NCI-H345 treated with DMSO at 0.1 percent for 48 hours (cell line): ENCODE results near the gene AKR1C1.
"Not testable (repeated sequence)": the region's sequence is repeated elsewhere in the genome, so short reads cannot be mapped to it uniquely, and the experiment has no call there.

ENCODE experiments used
- DNase-seq: peaks from one replicate; lab custom pipeline; 2025; ENCODE audit not compliant: unreplicated experiment; lab: John Stamatoyannopoulos, UW

AKR1C1 gene

DNA sequence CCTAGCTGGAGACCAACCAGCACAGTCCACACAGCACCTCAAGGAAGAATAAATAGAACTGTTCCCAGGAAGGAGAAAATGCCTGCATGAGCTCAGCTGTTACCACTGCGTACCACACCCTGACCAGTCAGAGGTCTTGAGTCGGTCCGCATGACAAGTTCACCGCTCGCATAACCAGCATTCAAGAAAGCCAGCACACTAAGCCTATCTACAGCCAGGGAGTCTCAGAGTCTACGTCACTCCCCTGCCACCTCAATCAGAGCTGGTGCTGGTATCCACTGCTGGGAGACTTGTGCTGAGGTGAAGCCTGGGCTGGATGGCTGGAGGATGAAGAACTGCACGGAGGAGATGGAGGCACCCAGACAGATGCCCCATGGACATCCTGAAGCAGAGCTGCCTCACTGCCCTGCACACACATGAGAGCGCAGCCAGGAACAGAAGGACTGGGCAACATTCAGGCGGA, 19.6 kb downstream of the AKR1C1 start:
- DNase-seq = no peak

DNA sequence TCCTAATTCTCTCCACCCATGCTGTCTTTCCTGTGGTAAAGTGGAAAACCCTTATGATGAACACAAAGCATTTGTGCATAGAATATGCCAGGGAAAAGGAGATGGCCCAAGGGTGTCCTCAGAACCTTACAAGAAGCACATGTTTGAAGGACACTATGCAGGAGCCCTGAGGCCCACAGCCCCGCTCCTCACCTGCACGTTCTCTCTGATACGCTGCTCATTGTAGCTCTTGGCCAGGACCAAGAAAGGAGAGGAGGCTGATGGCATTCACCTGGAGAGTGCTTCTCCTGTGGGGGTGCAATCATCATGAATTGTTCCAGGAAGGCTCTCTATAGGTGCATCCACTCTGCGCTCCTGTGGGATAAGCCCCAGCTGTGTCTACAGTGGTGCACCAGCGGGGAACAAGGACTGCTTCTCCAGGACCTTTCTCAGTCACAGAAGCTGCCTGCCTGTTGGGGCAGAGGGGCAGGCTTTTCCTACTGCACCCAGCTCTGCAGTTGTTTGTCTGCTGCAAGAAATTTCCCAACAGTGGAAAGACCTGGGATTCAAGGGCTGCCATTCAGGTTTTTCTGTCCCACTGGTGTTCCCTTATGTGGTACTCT, 20.5 kb downstream of the AKR1C1 start:
- no peak for DNase-seq

DNA sequence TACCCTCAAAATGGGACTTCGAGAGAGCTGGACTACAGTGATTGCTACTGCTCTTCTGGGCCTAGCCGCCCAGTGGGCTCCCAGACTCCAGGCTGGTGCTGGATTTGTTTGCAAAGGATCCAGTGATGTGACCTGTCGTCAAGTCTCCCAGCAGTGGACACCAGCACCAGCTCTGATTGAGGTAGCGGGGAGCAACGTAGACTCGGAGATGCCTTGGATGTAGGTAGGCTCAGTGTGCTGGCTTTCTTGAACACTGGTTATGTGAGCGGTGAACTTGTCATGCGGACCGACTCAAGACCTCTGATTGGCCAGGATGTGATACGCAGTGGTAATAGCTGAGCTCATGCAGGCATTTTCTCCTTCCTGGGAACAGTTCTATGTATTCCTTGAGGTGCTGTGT, 21.0 kb downstream of the AKR1C1 start:
- DNase-seq = no peak

DNA sequence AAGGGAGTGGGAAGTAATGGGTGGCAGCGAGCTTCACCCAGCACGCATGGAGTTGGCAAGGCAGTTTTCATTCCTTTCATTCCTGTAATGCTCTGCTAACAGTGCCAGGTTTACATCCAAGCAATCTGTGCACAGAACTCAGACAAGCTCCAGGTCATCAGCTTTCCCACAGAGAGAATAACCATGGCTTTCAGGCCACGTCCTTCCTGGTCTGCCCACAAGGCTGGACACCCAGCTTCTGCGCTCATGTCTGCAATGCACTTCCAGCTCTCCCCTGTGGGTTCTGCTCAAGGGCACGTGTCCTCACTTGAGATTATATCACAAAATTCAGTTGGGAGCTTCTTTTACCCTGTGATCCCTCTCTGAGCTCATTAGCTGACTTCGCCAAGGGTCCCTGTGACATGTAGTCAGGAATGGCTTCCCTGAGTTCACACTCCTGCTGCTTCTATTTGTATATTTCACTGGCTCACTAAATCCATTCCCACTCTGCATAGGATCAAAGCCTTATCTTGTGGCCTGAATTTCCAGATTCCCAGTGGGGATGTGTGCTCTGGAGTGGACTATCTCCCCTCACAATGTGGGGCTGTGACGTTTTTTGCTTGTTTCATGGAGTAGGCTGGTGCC, 21.9 kb downstream of the AKR1C1 start:
- DNase-seq = no peak

DNA sequence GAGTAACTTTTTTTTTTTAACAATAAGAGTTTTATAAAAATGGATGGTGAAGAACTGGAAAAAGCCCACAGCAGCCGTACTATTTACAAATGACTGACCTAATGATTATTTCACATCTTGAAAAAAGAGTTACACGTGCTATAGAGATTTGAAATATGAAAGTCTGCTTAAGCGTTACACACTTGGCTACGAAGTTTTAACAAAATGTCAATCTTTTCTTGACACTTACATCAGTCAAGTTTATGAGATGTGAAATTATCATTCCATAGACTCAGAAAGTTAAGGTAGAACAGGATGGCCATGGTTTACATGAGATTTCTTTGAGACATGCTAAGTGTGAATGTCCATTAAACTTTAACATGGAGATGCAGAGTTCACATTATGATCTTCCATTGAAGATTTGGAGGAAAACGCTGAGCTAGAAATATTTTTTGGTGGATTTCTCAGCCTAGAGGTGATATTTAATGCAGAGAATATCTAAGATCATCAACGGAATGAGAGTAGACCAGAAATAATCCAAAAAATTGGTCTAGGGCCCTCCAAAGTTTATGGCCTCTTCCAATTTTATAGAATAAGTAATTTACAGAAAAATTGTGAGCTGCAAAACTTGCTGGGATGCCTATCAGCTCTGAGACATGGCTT, 24.9 kb downstream of the AKR1C1 start:
- DNase-seq = not testable (repeated sequence)

DNA sequence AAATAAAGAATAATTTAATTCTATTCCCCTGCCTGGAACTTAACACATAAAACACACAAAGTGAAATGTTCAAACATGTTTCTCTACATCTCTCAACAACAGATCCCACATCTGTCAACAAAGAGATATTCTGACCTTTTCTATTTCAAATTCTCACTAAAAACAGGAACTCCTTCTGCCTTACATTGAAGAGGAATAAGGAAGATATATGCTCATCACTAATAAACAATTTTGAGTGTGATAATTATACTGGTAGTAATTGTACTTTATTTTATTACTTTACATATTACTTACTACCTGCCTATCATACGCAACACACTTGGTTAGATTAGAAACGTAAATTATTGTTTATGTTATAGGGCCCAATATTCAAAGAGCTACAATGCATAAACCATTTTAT, 27.0 kb downstream of the AKR1C1 start:
- DNase-seq = no peak

DNA sequence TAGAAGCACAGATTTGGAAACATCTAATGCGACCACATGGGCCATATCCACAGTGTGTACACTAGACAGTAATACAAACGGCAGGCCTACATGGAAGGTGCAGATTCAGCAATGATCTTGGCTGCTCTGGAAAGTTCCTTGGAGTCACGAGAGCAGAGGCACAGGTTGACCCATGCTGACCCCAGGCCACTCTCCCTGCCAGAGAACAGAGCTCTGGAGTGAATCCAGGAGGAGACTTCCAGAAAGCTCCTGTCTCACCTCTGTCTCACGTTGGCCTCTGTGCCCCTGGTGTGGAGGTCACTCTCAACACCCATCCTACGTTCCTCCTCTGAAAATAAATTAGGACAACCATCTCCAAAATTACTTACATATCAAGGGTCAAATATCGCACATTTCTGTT, 28.2 kb downstream of the AKR1C1 start:
- DNase-seq = not testable (repeated sequence)

DNA sequence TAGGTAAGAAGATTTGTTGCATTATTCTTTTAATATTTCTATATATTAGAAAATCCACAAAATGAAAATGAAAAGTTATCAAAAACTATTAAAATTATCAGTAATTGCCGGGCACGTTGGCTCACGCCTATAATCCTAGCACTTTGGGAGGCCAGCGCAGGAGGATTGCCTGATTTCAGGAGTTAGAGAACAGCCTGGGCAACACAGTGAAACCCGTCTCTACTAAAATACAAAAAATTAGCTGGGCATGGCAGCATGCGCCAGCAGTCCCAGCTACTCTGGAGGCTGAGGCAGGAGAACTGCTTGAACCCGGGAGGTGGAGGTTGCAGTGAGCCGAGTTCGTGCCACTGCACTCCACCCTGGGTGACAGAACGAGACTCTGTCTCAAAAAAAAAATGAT, 29.3 kb downstream of the AKR1C1 start:
- not testable (repeated sequence) for DNase-seq

DNA sequence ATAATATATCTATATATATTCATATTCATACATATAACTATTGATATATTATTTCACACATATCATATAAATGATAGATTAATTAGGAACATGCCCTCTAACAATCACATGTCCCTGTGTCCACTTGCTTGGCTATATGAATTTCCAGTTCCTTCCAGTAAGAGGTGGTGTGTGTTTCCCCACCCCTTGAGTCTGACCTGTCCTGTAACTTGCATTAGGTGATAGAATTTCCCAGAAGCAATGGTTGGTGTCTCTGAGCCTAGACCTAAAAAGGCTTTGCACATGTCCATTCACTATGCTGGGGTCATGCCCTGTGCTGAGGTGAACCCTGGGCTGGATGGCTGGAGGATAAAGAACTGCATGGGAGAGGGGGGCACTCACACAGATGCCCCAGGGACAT, 31.0 kb downstream of the AKR1C1 start:
- DNase-seq = not testable (repeated sequence)

DNA sequence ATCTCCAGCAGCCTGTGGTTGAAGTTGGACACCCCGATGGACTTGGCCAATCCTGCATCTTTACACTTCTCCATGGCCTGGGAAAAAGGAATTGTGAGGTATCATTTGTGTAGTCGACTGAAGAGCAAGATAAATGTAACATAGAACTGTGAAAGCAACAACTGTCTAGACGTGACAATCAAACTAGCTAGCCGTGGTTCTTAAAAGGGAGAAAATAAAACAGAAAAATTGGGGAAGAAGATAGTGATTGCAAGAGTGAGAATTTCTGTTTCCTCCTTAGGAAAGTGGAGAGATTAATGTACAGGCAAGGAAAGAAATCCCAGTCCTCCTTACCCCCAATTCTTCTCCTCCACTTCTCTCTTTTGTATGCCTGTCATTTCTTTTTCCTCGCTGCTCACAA, 35.5 kb downstream of the AKR1C1 start:
- no peak for DNase-seq

DNA sequence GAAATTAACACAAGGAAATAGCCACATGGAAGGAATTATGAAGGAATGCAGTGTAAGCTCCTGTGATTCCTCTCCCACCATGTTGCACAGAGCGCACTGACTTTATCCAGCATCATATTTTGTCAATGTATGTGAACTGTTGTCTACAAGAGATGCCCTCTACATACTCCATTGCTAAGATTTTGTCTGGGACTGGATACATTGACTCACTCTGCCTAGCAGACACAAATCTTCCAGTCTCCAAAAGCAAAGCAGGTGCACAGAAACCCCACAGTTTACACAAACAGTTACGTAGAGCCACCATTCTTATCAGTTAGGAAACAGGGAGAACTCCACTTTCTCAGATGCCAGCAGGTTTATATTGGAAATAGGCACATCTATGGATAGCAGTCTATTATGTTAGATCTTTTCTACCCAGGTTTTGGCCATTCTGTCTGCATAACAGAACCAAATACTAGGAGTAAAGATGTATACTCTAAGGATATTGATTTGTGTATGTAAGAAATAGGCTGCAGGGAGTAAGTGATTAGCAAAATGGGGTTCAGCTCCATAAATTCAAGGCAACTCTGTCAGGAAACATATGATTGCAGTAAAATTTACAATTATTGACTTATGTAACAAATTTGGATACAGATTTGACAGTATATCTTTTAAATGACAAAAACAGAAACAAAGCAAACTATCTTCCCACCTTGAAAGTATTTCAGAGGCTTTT, 39.0 kb downstream of the AKR1C1 start:
- DNase-seq = no peak

DNA sequence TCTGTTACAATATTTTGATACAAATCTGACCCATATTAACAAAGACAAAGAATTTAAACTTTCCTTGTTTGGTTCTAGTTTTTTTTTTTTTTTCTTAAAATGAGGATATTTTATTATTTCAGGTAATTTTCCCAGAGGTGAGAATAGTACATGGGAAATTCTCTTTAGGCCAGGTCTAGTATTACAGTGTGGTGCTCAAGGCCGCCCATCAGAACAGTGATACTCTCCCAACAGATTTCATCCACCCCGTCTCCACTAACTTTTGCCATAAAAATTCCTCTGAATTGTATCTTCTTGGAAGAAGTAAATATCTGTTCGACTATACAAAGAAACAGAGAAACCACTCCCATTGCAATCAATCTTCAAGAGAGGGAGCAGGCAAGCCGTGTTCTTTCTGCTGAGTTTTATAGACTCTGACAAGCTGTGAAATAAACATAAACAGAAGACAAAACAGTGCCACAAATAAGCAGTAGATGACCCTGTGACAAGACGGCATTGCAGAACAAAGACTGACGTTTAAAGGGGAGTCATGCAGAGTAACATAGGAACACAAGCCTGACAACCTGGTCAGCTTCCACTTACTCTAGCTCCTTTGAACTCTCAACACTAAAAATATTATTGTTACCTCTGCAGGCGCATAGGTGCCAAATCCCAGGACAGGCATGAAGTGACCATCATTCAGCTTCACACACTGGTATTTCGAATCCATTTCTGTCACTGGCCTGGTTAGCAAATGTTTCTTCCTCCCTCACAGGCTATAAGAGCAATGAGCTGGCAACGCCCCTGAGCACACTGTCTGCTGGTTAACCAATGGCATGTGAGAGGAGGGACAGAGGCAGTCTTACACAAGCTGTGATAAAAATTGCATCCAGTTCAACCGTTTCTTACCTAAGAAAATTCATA, 40.2 kb downstream of the AKR1C1 start, which contains the start of gene AKR1C2:
Gene AKR1C2, minus strand, starts transcription at position 731 of the 903 bp plus-strand sequence. Its CDS starts 22 bp downstream, at position 709.
- not testable (repeated sequence) for DNase-seq

DNA sequence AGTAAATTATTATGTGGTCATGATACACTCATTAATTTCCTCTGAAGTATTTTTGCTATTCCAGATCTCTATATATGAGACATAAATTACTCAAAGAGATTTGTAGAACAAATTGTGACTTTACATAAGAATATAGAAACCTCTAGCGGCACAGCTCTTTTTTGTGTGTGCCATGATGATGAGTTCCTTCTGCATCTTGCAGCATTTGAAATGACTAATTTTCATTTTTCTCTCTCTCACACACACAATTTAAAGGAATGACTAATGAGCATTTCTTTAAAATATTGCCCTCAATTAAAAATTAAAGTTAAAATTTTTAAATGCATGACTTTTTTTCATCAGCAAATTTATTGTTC, 40.8 kb downstream of the AKR1C1 start:
- DNase-seq = not testable (repeated sequence)

DNA sequence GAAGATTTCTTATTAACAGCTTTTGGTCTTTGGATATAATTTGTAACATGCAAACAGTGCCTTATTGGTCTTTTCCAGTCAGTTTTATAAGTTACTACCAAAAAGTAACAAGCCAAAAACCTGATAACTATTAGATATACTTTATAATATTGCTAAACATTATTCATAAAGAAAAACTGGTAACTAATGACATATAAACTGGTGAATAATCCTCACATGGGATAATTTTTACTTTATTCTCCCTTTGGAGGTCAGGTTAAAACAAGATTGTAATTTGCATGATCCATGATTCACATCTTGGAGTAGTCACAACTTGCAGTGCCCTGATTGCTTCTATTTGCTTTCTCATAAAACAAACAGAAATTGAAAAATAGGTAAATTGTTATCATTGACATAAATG, 41.3 kb downstream of the AKR1C1 start:
- not testable (repeated sequence) for DNase-seq

DNA sequence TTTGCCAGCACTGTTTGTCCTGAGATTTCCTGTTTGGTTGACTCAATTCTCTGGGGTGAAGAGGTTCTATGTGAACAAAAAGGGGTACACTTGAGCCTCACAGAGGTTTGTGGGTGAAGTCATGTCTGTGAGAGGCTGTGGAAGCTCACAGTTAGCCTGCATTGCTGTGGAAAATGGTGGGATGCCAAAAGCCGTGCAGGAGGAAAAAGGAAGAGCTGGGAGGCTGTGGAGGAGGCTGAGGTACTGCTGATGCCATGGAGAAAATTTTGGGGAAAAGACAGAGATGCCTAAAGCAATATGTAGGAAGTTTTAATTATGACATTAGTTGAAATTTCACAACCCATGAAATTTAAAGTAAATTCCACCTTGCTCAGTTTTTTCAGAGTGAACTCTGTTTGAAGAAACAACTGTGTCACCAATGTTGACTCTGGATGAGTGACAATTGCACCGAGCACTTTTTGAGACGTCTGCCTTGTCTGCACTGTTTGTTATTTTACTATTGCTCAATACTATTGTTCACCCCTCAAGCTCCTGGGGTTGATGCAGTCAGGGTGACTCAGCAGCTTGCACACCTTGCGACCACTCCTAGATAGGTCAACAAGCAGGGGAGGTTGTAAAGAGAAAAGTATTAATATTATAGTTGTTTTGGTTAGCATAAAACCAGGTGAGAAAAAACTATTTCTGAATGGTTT, 45.8 kb downstream of the AKR1C1 start:
- DNase-seq = not testable (repeated sequence)

DNA sequence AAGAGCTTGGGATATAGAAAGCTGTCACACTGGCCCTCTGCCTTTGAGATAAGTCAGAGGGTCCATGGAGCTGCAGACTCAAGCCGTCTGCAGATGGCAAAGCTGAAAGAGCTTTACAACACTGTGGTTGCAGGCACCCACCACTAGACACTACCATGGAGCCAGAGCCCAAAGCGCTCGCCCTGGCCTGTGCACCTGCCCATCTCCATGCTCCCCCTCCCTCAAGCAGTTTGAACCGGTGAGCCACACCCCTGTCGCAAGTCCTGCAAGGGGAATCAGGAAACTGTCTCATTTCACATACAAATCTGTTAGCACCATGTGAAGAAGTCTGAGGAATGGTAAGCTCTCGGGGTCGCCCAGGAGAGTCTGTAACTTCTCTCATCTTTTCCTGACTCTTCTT, 46.8 kb downstream of the AKR1C1 start:
- not testable (repeated sequence) for DNase-seq

DNA sequence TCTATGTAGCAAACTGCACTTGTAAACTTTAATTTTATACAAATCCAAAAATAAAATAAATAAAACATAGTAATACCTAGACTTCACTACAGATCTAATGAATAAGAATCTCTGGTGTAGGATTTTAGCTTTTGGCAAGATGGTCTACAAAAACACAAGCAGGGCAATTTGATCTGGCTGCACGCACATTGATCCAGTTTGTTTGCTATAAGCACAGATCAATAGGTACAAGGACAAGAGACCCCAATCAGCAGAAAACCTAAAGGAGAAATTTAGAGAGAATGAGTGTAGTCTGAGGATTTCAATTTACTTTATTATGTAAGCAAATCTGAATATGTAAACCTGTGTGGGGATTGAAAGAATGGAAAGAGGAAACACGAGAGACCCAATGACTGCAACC, 48.2 kb downstream of the AKR1C1 start:
- DNase-seq = not testable (repeated sequence)

DNA sequence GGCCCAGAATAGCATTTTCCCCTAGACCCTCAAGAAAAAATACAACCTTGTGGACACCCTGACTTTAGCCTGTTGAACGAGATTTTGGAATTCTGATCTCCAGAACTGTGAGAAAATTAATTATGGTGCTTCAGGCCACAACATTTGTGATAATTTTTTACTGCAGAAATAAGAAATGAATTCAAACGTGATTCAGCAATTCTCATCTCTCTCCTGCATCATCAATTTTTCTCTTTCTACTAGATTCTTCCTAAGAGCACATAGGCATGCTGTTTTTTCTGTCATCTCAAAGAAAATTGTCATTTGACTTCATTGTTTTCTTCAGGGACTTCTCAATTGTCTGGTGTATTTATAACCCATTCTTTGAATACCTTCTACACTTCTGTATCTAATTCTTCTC, 49.4 kb downstream of the AKR1C1 start:
- no peak for DNase-seq

DNA sequence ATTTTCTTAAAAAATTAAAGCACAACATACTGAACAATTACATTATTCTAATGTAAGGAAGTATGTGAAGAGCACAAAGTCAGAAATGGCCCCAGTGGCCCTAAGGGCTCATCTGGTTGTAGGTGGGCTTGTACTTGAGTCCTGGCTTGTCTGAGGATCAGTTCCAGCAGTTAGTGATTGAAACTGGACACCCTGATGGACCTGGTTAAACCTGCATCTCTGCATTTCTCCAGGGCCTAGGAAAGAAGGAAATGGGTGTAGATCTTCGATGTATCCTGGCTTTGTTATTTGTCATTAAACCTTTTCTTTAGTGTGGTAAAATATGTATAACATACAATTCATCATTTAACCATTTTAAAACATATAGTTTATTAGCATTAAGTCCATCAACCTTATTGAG, 50.2 kb downstream of the AKR1C1 start:
- DNase-seq = no peak
